Bronchial epithelial cell (primary cell): ENCODE data around the gene LUZP1. TPM values are rescaled to one million over a fixed set of nuclear protein-coding genes. Genes with fewer than 3 reads are reported as not detected.
A peak's percentile ranks its signal among the peaks of the same experiment; 100 is the strongest.

ENCODE experiments used
- DNase-seq: peaks from one replicate; pipeline ENCODE4 v3.0.0-alpha.2; 2010; ENCODE audit warnings: low read depth
- FAIRE-seq: peaks from 2 replicates; lab custom pipeline; 2011; peaks lifted over from hg19 to GRCh38; lab: Jason Lieb, UNC
- H3K27me3 ChIP-seq: 2 replicates; pipeline ENCODE4 v1.5.1; 2011; ENCODE audit warnings: low read length; ENCODE audit not compliant: control insufficient read depth, insufficient read depth
- H3K36me3 ChIP-seq: 2 replicates; pipeline ENCODE4 v1.5.1; 2011; ENCODE audit warnings: low read length; ENCODE audit not compliant: control insufficient read depth, insufficient read depth
- H3K4me3 ChIP-seq: 2 replicates; pipeline ENCODE4 v1.5.1; 2011; ENCODE audit warnings: mild to moderate bottlenecking, low read depth, low read length, control low read depth
- total RNA-seq: library from RNA; depleted of rRNA; stranded (reverse); fragments of >200 nt; gene quantifications from 2 replicates; pipeline ENCODE4 v1.2.1, GENCODE V29; 2014
- TF ChIP-seq, protein P1 (sequence below): IDR thresholded peaks from 2 replicates; pipeline ENCODE4 v1.5.1; 2011; ENCODE audit warnings: mild to moderate bottlenecking, moderate library complexity, low read length, control low read depth, inconsistent platforms; ENCODE audit not compliant: insufficient read depth, severe bottlenecking

LUZP1 gene
- total RNA-seq, 1 donor from 2014 or later: 17.6 TPM

DNA sequence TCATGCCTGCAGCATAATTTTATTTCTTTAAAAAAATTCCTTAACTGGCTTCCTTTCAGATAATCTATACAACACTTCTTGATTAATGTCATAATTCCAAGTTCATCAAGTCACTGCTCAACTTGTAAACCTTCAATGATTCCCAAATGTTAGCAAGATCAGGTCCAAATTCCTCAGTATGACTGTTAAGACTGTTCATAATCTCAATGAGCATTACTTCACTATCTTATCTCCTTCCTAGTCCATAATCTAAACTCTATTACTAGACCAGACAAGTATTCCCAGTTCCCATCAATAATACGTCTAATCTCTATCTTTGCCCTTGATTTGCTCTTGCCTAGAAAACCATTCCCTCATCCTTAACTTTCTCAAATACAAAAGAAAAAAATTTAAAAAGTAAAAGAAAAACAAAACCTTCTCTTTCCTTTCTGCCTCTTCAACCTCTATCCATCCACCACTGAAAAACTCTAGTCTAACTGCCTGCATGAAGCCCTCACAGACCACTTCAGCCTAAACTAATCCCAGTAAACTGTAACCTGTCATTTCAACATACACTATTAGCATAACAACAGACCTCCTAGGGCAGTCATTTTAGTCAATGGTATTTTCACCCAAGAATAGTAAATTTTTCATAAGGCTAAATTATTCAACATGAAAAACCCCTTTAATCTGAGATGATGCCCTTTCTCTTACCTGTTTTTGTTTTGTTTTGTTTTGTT, 15.5 kb downstream of the LUZP1 start:
- DNase-seq (no peak), FAIRE-seq (no peak)
- Histone ChIP-seq H3K4me3 (no peak overlapping the region), H3K27me3 (no peaks in the 10 kb centered on the region), H3K36me3 (no peaks in the 10 kb centered on the region)
- TF ChIP-seq, protein P1, sequence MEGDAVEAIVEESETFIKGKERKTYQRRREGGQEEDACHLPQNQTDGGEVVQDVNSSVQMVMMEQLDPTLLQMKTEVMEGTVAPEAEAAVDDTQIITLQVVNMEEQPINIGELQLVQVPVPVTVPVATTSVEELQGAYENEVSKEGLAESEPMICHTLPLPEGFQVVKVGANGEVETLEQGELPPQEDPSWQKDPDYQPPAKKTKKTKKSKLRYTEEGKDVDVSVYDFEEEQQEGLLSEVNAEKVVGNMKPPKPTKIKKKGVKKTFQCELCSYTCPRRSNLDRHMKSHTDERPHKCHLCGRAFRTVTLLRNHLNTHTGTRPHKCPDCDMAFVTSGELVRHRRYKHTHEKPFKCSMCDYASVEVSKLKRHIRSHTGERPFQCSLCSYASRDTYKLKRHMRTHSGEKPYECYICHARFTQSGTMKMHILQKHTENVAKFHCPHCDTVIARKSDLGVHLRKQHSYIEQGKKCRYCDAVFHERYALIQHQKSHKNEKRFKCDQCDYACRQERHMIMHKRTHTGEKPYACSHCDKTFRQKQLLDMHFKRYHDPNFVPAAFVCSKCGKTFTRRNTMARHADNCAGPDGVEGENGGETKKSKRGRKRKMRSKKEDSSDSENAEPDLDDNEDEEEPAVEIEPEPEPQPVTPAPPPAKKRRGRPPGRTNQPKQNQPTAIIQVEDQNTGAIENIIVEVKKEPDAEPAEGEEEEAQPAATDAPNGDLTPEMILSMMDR: no peak

DNA sequence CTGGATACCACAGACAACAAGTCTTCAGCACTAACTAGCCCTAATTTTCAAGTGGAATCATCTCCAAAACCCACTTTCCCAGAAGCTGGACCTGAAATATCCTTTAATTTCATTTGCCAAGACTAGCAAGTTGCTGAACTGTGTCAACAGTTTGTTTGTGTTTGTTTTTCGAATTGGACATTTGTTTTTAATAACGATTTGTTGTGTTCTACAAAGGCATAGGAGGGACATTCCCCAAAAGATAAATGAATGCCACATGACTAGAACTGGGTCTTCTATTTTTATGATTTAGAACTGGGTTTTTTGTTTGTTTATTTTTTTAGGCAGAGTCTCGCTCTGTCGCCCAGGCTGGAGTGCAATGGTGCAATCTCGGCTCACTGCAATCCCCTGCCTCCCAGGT, 17.9 kb downstream of the LUZP1 start:
- Histone ChIP-seq H3K36me3 (no peaks in the 10 kb centered on the region), H3K4me3 (no peak overlapping the region), H3K27me3 (no peaks in the 10 kb centered on the region)
- TF ChIP-seq, protein P1: no peak
- no peak for DNase-seq
- FAIRE-seq: no peak

DNA sequence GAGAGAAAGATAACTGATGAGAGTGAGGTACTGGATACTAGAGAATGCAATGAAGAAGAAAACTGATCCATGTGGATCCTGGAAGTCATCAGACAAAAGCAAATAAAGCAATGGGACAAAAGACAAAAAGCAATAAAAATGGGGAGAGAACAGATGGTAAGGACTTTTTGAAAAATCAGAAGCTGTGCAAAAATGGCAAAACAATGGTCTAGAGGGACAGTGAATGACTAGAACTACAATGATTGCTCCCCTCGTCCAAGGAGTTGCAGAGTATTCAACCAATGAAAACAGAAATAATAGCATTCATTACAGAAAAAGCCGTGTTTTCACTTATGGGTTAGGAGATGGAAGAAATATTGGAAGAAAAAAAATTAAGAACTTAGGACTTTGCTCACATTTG, 18.5 kb downstream of the LUZP1 start:
- Histone ChIP-seq H3K4me3 (no peak overlapping the region), H3K36me3 (no peaks in the 10 kb centered on the region), H3K27me3 (no peaks in the 10 kb centered on the region)
- DNase-seq: no peak
- FAIRE-seq: no peak
- TF ChIP-seq, protein P1: no peak

DNA sequence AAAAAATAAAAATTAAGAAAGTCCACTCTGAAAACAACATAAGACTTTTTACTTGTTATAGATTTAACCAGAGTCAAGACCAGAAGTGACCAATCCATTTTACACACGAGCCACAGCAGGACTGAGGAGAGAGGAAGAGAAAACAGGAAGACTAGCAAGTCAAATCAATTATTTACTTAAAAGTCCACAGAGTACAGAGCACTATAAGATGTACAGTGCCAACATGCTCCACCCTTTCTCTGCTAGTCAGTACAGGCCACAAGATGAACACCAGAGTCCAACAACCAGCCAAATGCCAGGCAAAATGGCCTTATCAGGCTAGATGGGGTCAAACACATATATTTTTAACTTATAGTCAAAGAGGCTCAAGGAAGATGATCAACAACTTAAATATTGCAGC, 19.5 kb downstream of the LUZP1 start:
- Histone ChIP-seq H3K36me3 (no peaks in the 10 kb centered on the region), H3K27me3 (no peaks in the 10 kb centered on the region), H3K4me3 (no peak overlapping the region)
- peak; percentile 70 for DNase-seq
- no peak for FAIRE-seq
- TF ChIP-seq, protein P1: no peak

DNA sequence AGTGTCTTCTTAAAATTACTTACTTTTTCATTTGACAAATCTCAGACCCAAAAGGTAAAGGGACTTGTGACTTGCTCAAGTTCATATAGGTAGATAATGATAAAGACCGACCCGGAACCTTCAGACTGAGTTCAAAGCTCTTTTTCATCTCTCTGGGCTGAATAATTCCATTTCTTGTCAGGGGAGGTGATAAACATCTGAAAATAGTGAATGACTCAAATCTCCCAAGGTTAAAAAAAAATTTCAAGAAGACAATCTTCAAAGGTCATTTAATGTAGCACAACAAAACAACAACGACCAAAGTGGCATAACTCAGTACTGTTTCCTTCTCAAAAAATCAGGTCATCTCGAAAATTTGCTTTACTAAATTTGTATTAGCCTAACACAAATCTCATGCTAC, 20.6 kb downstream of the LUZP1 start:
- FAIRE-seq: no peak
- TF ChIP-seq, protein P1: no peak

More for the DNA sequence above, 20.6 kb downstream of the LUZP1 start:
- no peaks in the 10 kb centered on the region for H3K27me3 ChIP-seq
- H3K4me3 ChIP-seq: no peak overlapping the region
- no peaks in the 10 kb centered on the region for H3K36me3 ChIP-seq
- DNase-seq: no peak
